NCI-H345 treated with DMSO at 0.1 percent for 48 hours (cell line): ENCODE results near the gene SCUBE1.

ENCODE experiments used
- DNase-seq: peaks from one replicate; lab custom pipeline; 2025; ENCODE audit not compliant: unreplicated experiment; lab: John Stamatoyannopoulos, UW

SCUBE1 gene

GRCh38 chr22:43343262-43343669, at the start of gene SCUBE1:
SCUBE1 (minus strand) TSS chr22:43343372; CDS start chr22:43343261, 111 bp downstream.
- DNase-seq: no peak

DNA sequence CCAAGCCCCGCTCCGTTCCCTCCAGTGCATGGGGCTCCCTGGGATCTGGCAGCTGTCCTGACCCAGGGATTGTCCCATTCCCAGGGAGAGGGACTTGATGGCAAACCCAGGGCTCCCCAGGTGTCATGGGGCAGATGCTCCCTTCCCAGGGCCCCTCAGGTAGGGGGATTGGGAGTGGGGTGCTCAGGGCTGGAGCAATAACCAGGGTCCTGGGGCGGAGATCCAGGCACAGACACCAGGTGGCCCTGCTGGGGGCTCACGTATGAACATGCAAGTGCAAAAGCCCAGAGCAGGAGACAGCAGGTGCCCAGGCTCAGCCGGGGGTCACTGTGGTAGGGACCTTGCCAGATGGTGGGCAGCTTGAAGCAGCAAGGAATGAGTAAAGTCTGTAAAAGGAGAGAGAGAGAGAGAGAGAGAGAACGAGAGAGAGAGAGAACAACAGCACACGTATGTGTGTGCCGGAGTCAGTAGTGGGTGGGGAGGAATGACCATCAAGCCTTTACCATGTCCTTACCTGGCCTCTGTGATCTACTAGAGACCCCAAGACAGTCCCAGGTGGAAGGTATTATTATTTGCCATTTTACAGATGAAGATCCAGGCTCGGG, 49.3 kb upstream of the SCUBE1 start:
- DNase-seq: no peak

DNA sequence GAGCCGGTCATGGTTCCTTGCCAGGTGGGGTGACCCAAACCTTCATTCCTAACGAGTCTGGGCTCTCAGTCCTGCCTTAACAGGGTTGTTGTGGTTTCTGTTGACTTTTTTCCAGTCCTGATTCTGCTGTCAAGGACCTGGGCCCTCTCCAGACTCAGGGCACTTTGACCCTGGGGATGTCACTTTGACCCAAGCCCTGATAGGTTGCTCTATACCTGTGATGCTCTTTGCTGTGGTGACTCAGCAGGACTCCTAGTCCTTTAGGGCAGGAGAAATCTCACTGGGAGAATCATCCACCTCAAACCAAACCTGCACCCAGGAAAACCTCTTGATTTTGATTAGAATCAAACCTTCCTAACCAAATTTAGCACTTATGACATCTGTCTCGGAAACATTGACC, 48.1 kb upstream of the SCUBE1 start:
- DNase-seq: no peak

GRCh38 chr22:43390872-43391271, 47.7 kb upstream of the SCUBE1 start:
- DNase-seq: no peak

DNA sequence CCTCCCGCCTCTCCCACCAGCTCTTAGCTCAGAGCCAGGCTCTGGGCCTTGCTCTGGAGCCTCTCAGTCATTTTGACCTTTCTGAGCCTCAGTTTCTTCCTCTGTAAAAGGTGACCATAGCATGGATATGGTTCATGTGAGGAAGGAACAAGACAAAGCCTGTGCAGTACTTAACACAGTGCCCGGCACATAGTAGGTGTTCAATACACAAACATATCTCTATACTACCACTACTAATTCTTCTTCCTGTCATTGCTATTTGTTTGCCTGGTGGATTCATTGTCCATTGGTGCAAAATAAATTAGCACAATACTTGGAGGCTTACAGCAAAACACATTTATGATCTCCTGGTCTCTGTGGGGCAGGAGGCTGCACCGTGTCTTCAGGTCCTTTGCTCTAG, 47.0 kb upstream of the SCUBE1 start:
- no peak for DNase-seq

- no peak for DNase-seq
These were observed 46.2 kb upstream of the SCUBE1 start for GRCh38 chr22:43389227-43389836.

DNA sequence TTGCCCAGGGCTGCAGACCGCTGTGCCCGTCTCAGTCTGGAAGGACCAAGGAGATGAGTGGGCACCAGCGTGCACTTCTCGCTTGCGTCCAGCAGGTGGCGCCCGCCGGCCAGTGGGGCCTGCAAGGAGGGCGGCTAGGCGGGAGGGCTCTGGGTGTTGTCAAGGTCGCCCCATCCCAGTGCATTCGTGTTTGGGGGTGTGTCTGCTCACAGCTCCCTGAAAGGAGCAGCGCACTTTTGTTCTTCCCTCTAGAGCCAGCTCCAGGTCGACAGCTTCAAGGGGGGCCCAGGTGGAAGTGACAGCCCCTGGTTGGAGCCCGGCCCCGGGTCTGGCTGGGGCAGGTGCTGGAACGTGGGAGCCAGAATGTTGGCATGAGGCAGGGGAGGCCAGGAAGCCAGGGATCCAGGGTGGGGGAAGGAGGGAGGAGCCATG, 45.3 kb upstream of the SCUBE1 start:
- DNase-seq: peak; percentile 22

- no peak for DNase-seq
These were observed 44.6 kb upstream of the SCUBE1 start for GRCh38 chr22:43387815-43388214.

DNA sequence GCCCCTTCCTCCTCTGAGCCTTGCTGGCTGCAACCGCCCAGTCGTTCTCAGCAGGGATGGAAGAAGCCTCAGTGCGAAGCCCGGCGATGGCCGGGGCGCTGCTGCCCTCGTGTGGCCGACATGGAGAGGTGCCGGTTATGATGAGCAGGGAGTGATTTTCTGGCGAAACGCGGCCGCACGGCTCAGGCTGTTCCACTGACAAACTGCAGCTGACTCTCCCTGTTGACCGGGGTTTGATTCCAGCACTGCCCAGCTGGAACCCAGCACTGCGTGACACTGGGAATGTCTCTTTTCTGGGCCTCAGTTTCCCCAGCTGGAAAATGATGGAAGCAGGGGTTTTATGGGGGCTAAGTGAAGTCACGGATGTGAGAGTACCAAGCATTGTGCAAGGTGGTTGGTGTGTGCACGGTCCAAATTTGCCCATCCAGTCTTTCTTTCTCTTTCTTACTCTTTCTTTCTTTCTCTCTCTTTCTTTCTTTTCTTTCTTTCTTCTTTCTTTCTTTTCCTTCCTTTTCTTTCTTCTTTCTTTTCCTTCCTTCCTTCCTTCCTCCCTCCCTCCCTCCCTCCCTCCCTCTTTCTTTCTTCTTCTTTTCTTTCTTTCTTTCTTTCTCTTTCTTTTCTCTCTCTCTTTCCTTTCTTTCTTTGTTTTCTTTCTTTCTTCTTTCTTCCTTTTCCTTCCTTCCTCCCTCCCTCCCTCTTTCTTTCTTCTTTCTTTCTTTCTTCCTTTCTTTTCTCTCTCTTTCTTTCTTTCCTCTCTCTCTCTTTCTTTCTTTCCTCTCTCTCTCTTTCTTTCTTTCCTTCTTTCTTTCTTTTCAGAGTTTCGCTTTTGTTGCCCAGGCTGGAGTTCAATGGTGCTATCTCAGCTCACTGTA, 42.8 kb upstream of the SCUBE1 start:
- DNase-seq: peak; percentile 55

GRCh38 chr22:43384863-43385262, 41.7 kb upstream of the SCUBE1 start:
- DNase-seq: no peak

DNA sequence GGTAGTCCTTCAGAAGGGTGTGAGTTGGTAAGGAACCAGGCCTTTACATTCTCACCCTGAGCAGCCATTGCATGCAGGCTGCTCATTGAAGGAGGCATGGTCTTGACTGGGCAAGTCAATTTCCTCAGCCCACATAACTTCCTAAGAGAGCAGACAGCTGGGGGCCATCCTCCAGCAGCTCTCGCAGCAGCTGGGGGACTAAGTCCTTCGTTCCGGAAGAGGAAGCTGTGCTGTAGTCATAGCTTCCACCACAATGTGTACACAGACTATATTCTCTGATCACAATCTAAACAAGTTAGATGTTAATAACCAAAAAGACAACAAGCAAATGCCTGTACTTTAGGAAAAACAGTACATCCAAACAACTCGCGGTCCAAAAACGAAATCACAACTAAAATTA, 38.5 kb upstream of the SCUBE1 start:
- DNase-seq: no peak

DNA sequence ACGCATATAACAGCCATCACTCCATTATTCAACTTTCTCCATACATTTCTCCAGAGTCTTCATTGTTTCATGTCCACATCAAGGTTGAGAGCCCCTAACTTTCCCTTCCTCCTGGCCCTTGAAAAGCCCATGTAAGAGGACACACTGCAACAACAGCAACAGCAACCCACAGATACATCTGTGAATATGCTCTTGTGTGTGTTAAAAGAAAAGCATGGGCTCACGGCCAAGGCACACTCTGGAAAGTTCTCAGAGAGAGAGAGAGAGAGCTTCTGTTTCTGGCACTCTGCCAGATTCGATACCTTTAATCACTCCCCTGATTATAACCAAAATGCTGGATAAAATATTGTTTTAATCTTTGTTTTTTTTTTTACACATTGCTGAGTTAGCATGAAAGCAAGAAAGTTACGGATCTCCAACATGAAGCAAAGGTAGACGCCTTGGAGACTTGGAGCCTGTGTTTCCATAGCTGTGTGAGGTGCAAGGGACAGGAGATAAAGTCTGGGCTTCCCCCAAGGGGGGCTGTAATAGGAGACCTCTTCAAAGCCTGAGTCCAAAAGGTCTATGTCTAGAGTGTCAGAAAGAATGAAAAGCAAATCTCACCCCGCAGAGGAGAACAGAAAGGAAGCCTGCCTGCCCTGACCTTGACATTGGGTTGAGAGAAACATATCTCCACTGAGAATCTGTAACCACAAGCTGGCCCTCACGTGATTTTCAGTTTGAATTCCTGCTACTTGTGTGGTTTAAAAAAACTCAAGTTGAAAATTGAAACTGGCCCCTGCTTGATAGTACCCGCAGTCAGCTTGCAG, 34.9 kb upstream of the SCUBE1 start:
- no peak for DNase-seq

DNA sequence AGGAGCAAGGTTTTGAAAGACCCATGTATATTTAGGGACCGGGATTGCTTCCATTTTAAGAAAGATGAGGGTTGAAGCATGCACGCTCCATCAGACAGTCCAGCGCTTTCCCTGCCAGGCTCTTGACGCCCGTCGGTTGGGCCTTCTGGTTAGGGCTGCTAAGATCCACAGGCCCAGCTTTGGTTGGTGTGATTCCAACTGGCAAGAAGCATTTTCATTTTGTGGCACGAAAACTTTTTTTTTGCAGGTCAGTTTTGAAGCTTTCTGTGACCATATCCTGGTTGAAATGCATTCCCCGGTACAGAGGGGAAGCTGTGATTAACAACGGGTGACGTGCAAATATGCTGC, 34.4 kb upstream of the SCUBE1 start:
- no peak for DNase-seq

GRCh38 chr22:43376765-43377547, 33.8 kb upstream of the SCUBE1 start:
- DNase-seq: no peak

- no peak for DNase-seq
These were observed 32.8 kb upstream of the SCUBE1 start for GRCh38 chr22:43375951-43376455.

GRCh38 chr22:43370036-43370435, 26.9 kb upstream of the SCUBE1 start:
- no peak for DNase-seq

GRCh38 chr22:43365715-43366440, 22.7 kb upstream of the SCUBE1 start:
- DNase-seq: no peak

DNA sequence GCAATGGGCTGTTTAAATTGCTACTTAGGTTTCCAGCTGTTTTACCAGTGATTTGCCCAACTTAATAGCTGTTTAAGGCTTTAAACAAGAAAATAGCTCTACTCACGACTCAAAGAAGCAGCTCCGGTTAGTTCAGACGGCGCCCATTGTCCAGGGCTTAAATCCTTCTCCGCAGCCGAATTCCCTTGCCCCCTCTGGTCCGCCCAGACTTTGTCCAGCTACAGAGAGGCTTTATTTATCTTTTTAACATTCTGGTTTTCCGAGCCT, 20.9 kb upstream of the SCUBE1 start:
- no peak for DNase-seq

DNA sequence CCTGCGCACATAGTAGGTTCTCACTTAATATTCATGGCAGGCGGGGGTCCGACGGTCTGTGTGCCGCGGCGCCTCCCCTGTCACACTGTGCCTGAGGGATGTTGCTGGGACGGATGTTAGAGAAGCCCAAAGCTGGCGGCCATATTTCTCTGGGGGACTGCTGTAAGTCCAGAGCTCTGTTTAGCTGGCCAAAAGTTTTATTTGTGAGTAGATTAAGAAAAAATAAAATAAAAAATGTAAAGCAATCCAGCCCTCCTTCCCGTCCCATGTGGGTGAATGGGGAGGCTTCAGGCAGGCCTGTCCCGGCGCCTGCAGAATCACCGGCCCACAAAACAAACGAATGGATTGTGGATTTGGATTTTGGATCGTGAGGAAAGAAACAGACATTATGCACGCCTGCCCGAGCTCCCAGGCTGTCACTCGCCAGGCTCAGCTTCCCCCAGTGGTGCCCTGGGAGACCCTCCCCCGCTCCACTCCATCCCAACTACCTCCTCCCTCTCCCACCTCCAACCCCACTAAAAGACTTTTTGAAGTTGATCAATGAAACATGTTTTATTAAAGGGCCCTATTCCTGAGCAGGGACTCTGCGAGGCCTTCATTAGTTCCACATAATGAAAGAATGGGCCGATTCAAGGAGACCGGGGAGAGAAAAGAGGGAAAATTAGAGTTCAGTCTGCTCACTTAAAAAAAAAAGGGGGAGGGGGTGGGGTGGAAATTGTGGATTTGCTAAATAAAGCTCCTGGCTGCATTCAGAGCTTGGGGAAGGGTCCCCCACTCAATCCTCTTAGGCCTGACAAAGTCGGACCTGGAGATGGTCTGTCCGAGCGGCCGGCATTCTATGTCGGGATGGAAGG, 20.4 kb upstream of the SCUBE1 start:
- DNase-seq: no peak
